PC-9 (cell line): ENCODE data around the gene NOS1AP. TPM values are rescaled to one million over a fixed set of nuclear protein-coding genes. Genes with fewer than 3 reads are reported as not detected.

Experiments
- BruUV-seq: library from RNA; stranded (reverse); fragments of 400-500 nt; replicated peaks from 2 replicates; lab custom pipeline; 2021; lab: Mats Ljungman, UMichigan
- CTCF ChIA-PET: fragments of 300-600 bp; sonication (Branson Sonifier 250); formaldehyde crosslinking; loops from one replicate; lab custom pipeline; 2022; ENCODE audit warnings: antibody characterized with exemption; lab: Charles Lee
- POLR2A ChIA-PET: fragments of 300-600 bp; sonication (Branson Sonifier 250); formaldehyde crosslinking; loops from one replicate; lab custom pipeline; 2022; ENCODE audit warnings: antibody characterized with exemption; ENCODE audit not compliant: unreplicated experiment; lab: Charles Lee
- DNase-seq, 2 experiments: peaks; one replicate each; pipeline versions ENCODE4 v3.0.0 to v3.0.0-alpha.2; 2015 to 2022; ENCODE audit warnings: mixed read lengths in 1 of 2
- H2AFZ ChIP-seq: fragments of 200-600 bp; sonication (generic); 2 replicates; pipeline ENCODE4 v1.8.1; 2017; ENCODE audit warnings: antibody characterized with exemption
- H3F3A ChIP-seq: fragments of 200-600 bp; sonication (generic); 2 replicates; pipeline ENCODE4 v1.8.1; 2017; ENCODE audit warnings: antibody characterized with exemption, mild to moderate bottlenecking, low read depth; ENCODE audit not compliant: insufficient read depth
- H3K27ac ChIP-seq: fragments of 200-600 bp; sonication (generic); 2 replicates; pipeline ENCODE4 v1.6.1; 2016; ENCODE audit warnings: mixed run types
- H3K27me3 ChIP-seq: fragments of 200-600 bp; sonication (generic); 2 replicates; pipeline ENCODE4 v1.6.1; 2016; ENCODE audit warnings: low read depth, mixed run types; ENCODE audit not compliant: insufficient read depth
- H3K36me3 ChIP-seq: fragments of 200-600 bp; sonication (generic); 2 replicates; pipeline ENCODE4 v1.6.1; 2016; ENCODE audit warnings: low read depth, mixed run types
- H3K4me1 ChIP-seq: fragments of 200-600 bp; sonication (generic); replicated peaks from 2 replicates; pipeline ENCODE4 v1.6.1; 2016; ENCODE audit warnings: mixed run types; ENCODE audit not compliant: insufficient read depth
- H3K4me2 ChIP-seq: fragments of 200-600 bp; sonication (generic); 2 replicates; pipeline ENCODE4 v1.6.1; 2017; ENCODE audit warnings: mixed run types
- H3K4me3 ChIP-seq: fragments of 200-600 bp; sonication (generic); 2 replicates; pipeline ENCODE4 v1.6.1; 2016; ENCODE audit warnings: mixed run types
- H3K79me2 ChIP-seq: fragments of 200-600 bp; sonication (generic); 2 replicates; pipeline ENCODE4 v1.6.1; 2017; ENCODE audit warnings: low read depth, mixed run types
- H3K9me2 ChIP-seq: fragments of 200-600 bp; sonication (generic); 2 replicates; pipeline ENCODE4 v1.8.1; 2017; ENCODE audit warnings: mild to moderate bottlenecking; ENCODE audit not compliant: insufficient read depth
- H3K9me3 ChIP-seq: fragments of 200-600 bp; sonication (generic); 2 replicates; pipeline ENCODE4 v1.8.1; 2016; ENCODE audit warnings: low read depth; ENCODE audit not compliant: insufficient read depth
- H4K20me1 ChIP-seq: fragments of 200-600 bp; sonication (generic); 2 replicates; pipeline ENCODE4 v1.8.1; 2017; ENCODE audit not compliant: insufficient read depth
- CTCF ChIP-seq: fragments of 200-600 bp; sonication (generic); conservative IDR thresholded peaks from 2 replicates; pipeline ENCODE4 v1.6.1; 2017; ENCODE audit warnings: mixed run types, antibody characterized with exemption, mild to moderate bottlenecking, moderate library complexity
- EZH2 ChIP-seq: fragments of 200-600 bp; sonication (generic); IDR thresholded peaks from 2 replicates; pipeline ENCODE4 v1.8.0; 2017; ENCODE audit warnings: antibody characterized with exemption, low read depth
- intact Hi-C: fragments of 100-400 bp; cut with micrococcal nuclease; formaldehyde crosslinking; loops from one replicate; pipeline ENCODE4 v1.10.0; 2022; ENCODE audit not compliant: unreplicated experiment
- total RNA-seq: library from RNA; stranded (reverse); gene quantifications from 2 replicates; pipeline ENCODE4 v1.2.3, GENCODE V29; 2021

The NOS1AP gene
- total RNA-seq, 1 experiment from 2014 or later, result 9.9 TPM

- Histone ChIP-seq H3K79me2 (peaks cover 92% of the 10 kb centered on the region), H4K20me1 (peaks cover 9% of the 10 kb centered on the region; the same call in 1 of the 2 replicates), H3K4me2 (no peak overlapping the region), H3K4me3 (no peak overlapping the region), H3K27ac (no peak overlapping the region), H2AFZ (no peak overlapping the region), H3K36me3 (peaks cover 5% of the 10 kb centered on the region; the same call in 1 of the 2 replicates), H3K9me2 (no peaks in the 10 kb centered on the region; the same call in 1 of the 2 replicates), H3K4me1 (no peaks in the 10 kb centered on the region), H3K9me3 (no peaks in the 10 kb centered on the region), H3F3A (peaks cover 3% of the 10 kb centered on the region; the same call in 1 of the 2 replicates), H3K27me3 (no peaks in the 10 kb centered on the region)
- BruUV-seq, result no TSS peak
- intact Hi-C loops, result no loop called here
- TF ChIP-seq CTCF, result no peak
- ChIA-PET POLR2A (no interaction called here), CTCF (no interaction called here)
- no peak for DNase-seq
Observed at GRCh38 chr1:162110910-162111309, 41.4 kb downstream of the NOS1AP start.

GRCh38 chr1:162111572-162111971 is 42.1 kb downstream of the NOS1AP start:
- Histone ChIP-seq H3K79me2 (peaks cover 90% of the 10 kb centered on the region), H3K27ac (no peak overlapping the region), H3K27me3 (no peaks in the 10 kb centered on the region), H3K4me3 (no peak overlapping the region), H2AFZ (no peak overlapping the region), H3K9me3 (no peaks in the 10 kb centered on the region), H3K4me1 (no peaks in the 10 kb centered on the region), H3K4me2 (no peak overlapping the region), H4K20me1 (peaks cover 14% of the 10 kb centered on the region), H3K9me2 (no peaks in the 10 kb centered on the region; the same call in 1 of the 2 replicates), H3F3A (peaks cover 3% of the 10 kb centered on the region; the same call in 1 of the 2 replicates), H3K36me3 (peaks cover 5% of the 10 kb centered on the region; the same call in 1 of the 2 replicates)
- POLR2A ChIA-PET, result no interaction called here
- TF ChIP-seq EZH2 (no peak), CTCF (no peak)
- no TSS peak for BruUV-seq
- CTCF ChIA-PET, result no interaction called here
- intact Hi-C loops, result no loop called here
- DNase-seq, result no peak

GRCh38 chr1:162113419-162113818 is 43.9 kb downstream of the NOS1AP start:
- H3K9me3 ChIP-seq, result no peaks in the 10 kb centered on the region
- ChIA-PET CTCF (no interaction called here), POLR2A (no interaction called here)
- peaks cover under 1% of the 10 kb centered on the region; the same call in 1 of the 2 replicates for H3K36me3 ChIP-seq
- H3K9me2 ChIP-seq, result no peaks in the 10 kb centered on the region; the same call in 1 of the 2 replicates
- H3K4me3 ChIP-seq, result no peak overlapping the region
- TF ChIP-seq CTCF, result no peak
- TF ChIP-seq EZH2, result no peak
- H2AFZ ChIP-seq, result no peak overlapping the region
- no peaks in the 10 kb centered on the region for H3K27me3 ChIP-seq
- H3F3A ChIP-seq, result 0 out of 2 replicates have a peak, but pooled peaks cover 3% of the 10 kb centered on the region
- intact Hi-C loops, result no loop called here
- H3K4me2 ChIP-seq, result no peak overlapping the region
- H4K20me1 ChIP-seq, result peaks cover 20% of the 10 kb centered on the region
- BruUV-seq, result no TSS peak
- H3K79me2 ChIP-seq, result peaks cover 92% of the 10 kb centered on the region
- H3K27ac ChIP-seq, result no peak overlapping the region
- DNase-seq, result no peak
- no peaks in the 10 kb centered on the region for H3K4me1 ChIP-seq
